GM12865 (cell line): ENCODE results near the gene B3GALNT1.

Source experiments
- DNase-seq: peaks from one replicate; pipeline ENCODE4 v3.0.0; 2010; ENCODE audit warnings: low read depth
- H3K4me3 ChIP-seq: 2 replicates; pipeline ENCODE4 v1.5.1; 2011; ENCODE audit warnings: mild to moderate bottlenecking, low read depth, low read length, control low read depth
- CTCF ChIP-seq: IDR thresholded peaks from 2 replicates; pipeline ENCODE4 v1.5.1; 2011; ENCODE audit warnings: low read length, control low read depth, low read depth, inconsistent platforms; ENCODE audit not compliant: insufficient read depth; ENCODE audit errors: missing control alignments

Gene B3GALNT1

DNA sequence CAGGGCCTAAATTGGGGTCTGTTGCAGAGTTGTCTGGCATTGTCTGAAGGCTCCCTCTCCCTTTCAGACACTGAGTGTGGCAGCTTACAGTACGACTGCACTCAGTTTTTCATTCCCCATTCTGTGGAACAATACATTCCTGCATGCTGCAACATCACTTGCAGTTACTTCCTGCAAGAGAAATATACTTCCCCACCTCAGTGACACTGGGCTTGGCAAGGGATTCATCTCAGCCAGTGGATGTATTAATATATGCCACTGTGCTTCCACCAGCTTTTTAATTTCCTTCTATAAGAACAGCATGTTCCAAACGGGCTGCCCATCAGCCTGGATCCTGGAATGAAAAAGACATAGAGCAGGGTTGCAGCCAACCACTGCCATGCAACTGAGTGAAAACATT, 23.1 kb downstream of the B3GALNT1 start:
- DNase-seq, result no peak
- no peak for TF ChIP-seq CTCF
- no peak overlapping the region for H3K4me3 ChIP-seq

- no peak for TF ChIP-seq CTCF
- no peak overlapping the region for H3K4me3 ChIP-seq
- peak; percentile 28 for DNase-seq
Measured at GRCh38 chr3:161081633-161082032, 23.5 kb downstream of the B3GALNT1 start.

DNA sequence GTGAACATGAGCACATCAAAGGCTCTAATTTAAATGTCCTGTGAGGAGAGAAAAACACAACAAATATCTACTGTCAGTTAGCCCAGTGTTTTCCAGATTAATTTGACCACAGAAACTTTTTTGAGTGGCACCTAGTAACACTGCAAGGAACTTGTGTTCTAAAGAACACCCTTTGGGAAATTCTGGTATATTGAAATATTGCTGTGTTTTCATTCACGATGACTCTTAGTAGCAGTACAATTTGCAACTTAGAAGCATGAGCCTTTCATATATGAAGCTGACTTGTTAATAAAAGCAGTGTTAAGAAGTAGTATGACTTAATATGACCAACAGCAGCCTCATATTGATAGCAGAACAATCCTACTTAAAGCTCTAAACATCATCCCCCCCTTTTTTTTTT, 32.0 kb downstream of the B3GALNT1 start:
- H3K4me3 ChIP-seq, result no peak overlapping the region
- no peak for DNase-seq
- TF ChIP-seq CTCF, result no peak

GRCh38 chr3:161072751-161073150, 32.4 kb downstream of the B3GALNT1 start:
- no peak for TF ChIP-seq CTCF
- no peak overlapping the region for H3K4me3 ChIP-seq
- DNase-seq, result no peak

DNA sequence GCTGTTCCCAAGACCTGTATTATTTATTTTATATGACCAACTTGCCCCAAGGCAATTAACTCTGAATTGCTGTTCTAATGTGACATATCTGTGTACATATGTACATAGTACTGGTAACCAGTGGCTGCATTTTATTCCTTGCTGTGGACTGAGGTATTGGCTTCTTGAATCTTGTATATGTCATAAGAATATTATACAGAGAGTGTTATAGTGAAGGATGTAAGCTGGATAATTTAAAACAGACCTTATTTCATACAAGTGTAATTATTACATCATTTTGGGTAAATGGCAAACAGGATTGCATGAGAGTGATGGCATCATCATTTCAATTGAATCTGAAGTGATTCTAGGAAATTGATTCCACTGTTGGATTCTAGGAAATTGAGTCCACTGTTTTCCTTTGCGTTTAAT, 32.9 kb downstream of the B3GALNT1 start:
- H3K4me3 ChIP-seq, result no peak overlapping the region
- no peak for DNase-seq
- no peak for TF ChIP-seq CTCF

DNA sequence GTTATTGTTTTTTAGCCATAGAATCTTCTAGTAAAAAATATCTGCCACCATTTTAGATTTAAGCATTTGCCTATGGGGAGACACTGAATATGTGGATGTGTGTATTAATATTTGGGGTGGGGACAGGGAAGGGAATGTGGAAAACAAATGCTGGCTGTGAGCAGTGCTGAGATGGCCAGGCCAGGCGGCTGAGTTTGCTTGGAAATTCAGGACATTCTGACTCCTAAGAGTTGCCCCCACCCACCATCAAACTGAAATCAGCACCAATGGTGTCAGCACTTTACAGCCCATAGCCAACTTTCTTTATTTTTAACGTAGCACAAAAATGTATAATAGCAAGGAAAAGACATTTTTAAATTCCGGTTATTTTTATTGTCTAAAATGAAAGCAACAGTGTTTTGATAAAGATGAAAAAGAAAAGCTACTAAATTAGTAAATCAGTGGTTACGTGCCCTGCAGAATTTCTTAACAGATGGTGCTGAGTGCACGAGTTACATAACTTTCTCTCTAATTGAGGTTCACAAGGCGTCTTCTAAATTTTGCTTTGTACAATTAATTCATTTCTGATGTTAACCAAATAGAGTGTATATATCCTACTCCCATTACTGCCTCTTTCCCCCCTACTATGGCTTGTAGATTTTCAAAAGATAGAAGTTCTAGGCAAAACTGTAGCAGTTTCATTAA, 34.0 kb downstream of the B3GALNT1 start:
- TF ChIP-seq CTCF, result no peak
- no peak overlapping the region for H3K4me3 ChIP-seq
- DNase-seq, result no peak
